MM.1S (cell line): ENCODE results near the gene TSGA10IP.

ENCODE experiments used
- DNase-seq: peaks from one replicate; pipeline ENCODE4 v3.0.0-alpha.2; 2015
- H2AFZ ChIP-seq: fragments of 300-600 bp; sonication (generic); 2 replicates; pipeline ENCODE4 v1.6.0; 2016; ENCODE audit warnings: antibody characterized with exemption, low read length
- H3F3A ChIP-seq: fragments of 300-600 bp; sonication (generic); 2 replicates; pipeline ENCODE4 v1.6.1; 2016; ENCODE audit warnings: mild to moderate bottlenecking, antibody characterized with exemption, low read length, moderate library complexity, mixed read lengths; ENCODE audit not compliant: insufficient read depth
- H3K27ac ChIP-seq: fragments of 300-600 bp; sonication (generic); 2 replicates; pipeline ENCODE4 v1.5.1; 2016; ENCODE audit warnings: mild to moderate bottlenecking, low read length
- H3K27me3 ChIP-seq: fragments of 300-600 bp; sonication (generic); replicated peaks from 2 replicates; pipeline ENCODE4 v1.6.0; 2016; ENCODE audit warnings: low read length; ENCODE audit not compliant: insufficient read depth
- H3K36me3 ChIP-seq: fragments of 300-600 bp; sonication (generic); replicated peaks from 2 replicates; pipeline ENCODE4 v1.6.1; 2016; ENCODE audit warnings: mild to moderate bottlenecking, low read length, mixed read lengths; ENCODE audit not compliant: insufficient read depth
- H3K4me1 ChIP-seq: fragments of 300-600 bp; sonication (generic); 2 replicates; pipeline ENCODE4 v1.6.1; 2016; ENCODE audit warnings: low read length, mixed read lengths
- H3K4me2 ChIP-seq: fragments of 300-600 bp; sonication (generic); 2 replicates; pipeline ENCODE4 v1.6.0; 2016; ENCODE audit warnings: low read depth, low read length
- H3K4me3 ChIP-seq: fragments of 300-600 bp; sonication (generic); 2 replicates; pipeline ENCODE4 v1.5.1; 2016; ENCODE audit warnings: low read length, mixed read lengths
- H3K79me2 ChIP-seq: fragments of 300-600 bp; sonication (generic); 2 replicates; pipeline ENCODE4 v1.6.1; 2016; ENCODE audit warnings: mixed run types, low read length, mixed read lengths
- H3K9ac ChIP-seq: fragments of 300-600 bp; sonication (generic); 2 replicates; pipeline ENCODE4 v1.6.1; 2016; ENCODE audit warnings: low read length, mixed read lengths
- H3K9me2 ChIP-seq: fragments of 300-600 bp; sonication (generic); replicated peaks from 2 replicates; pipeline ENCODE4 v1.6.1; 2016; ENCODE audit warnings: mild to moderate bottlenecking, low read length, mixed read lengths; ENCODE audit not compliant: insufficient read depth
- H3K9me3 ChIP-seq: fragments of 300-600 bp; sonication (generic); replicated peaks from 2 replicates; pipeline ENCODE4 v1.6.1; 2016; ENCODE audit warnings: mild to moderate bottlenecking, low read length, mixed read lengths; ENCODE audit not compliant: insufficient read depth
- H4K20me1 ChIP-seq: fragments of 300-600 bp; sonication (generic); 2 replicates; pipeline ENCODE4 v1.6.1; 2016; ENCODE audit warnings: mild to moderate bottlenecking, low read length, moderate library complexity, mixed read lengths; ENCODE audit not compliant: insufficient read depth
- CTCF ChIP-seq: fragments of 300-600 bp; sonication (generic); IDR thresholded peaks from 2 replicates; pipeline ENCODE4 v1.5.1; 2016; ENCODE audit warnings: antibody characterized with exemption, low read length, mixed read lengths
- EZH2 ChIP-seq: fragments of 300-600 bp; sonication (generic); optimal IDR thresholded peaks from 2 replicates; pipeline ENCODE3; 2017; ENCODE audit warnings: low read depth, mild to moderate bottlenecking, antibody characterized with exemption, low read length, mixed read lengths
- EZH2phosphoT487 ChIP-seq: fragments of 300-600 bp; sonication (generic); IDR thresholded peaks from 2 replicates; pipeline ENCODE4 v1.6.1; 2018; ENCODE audit warnings: antibody characterized with exemption, low read length

The TSGA10IP gene

GRCh38 chr11:65958774-65959420 lies 13.6 kb downstream of the TSGA10IP start:
- DNase-seq: no peak
- Histone ChIP-seq H3K27ac (no peak overlapping the region), H3K4me1 (peaks cover 21% of the 10 kb centered on the region), H4K20me1 (no peaks in the 10 kb centered on the region), H3K9me2 (no peaks in the 10 kb centered on the region), H3K79me2 (peaks cover 27% of the 10 kb centered on the region), H3K9ac (no peak overlapping the region), H3F3A (peaks cover 13% of the 10 kb centered on the region), H3K9me3 (no peaks in the 10 kb centered on the region), H2AFZ (no peak overlapping the region), H3K4me2 (no peak overlapping the region), H3K4me3 (no peak overlapping the region), H3K27me3 (no peaks in the 10 kb centered on the region), H3K36me3 (no peaks in the 10 kb centered on the region)
- TF ChIP-seq CTCF: no peak
- TF ChIP-seq EZH2phosphoT487: no peak
- no peak for TF ChIP-seq EZH2

GRCh38 chr11:65960824-65961266 lies 15.6 kb downstream of the TSGA10IP start:
- no peaks in the 10 kb centered on the region for H3K27me3 ChIP-seq
- no peaks in the 10 kb centered on the region; the same call in none of the 2 replicates for H3K36me3 ChIP-seq
- peak overlapping the region; percentile 93 for H3K4me3 ChIP-seq
- no peaks in the 10 kb centered on the region for H4K20me1 ChIP-seq
- H3K4me1 ChIP-seq: peaks cover 21% of the 10 kb centered on the region
- peaks cover 47% of the 10 kb centered on the region for H3K79me2 ChIP-seq
- DNase-seq: no peak
- peak overlapping the region; percentile 82 for H3K4me2 ChIP-seq
- H3K27ac ChIP-seq: peak overlapping the region; percentile 71; the same call in 1 of the 2 replicates
- H2AFZ ChIP-seq: peak overlapping the region; percentile 87
- no peak for TF ChIP-seq CTCF
- TF ChIP-seq EZH2phosphoT487: no peak
- TF ChIP-seq EZH2: no peak
- H3F3A ChIP-seq: peaks cover 13% of the 10 kb centered on the region
- peak overlapping the region; percentile 96 for H3K9ac ChIP-seq
- no peaks in the 10 kb centered on the region for H3K9me3 ChIP-seq
- no peaks in the 10 kb centered on the region for H3K9me2 ChIP-seq

- peak within 1 kb of the TSS; percentile 71; the same call in 1 of the 2 replicates for H3K27ac ChIP-seq
- no peaks in the 10 kb centered on the region for H3K9me3 ChIP-seq
- H3K27me3 ChIP-seq: no peaks in the 10 kb centered on the region
- peak within 1 kb of the TSS; percentile 93 for H3K4me3 ChIP-seq
- peak; percentile 97 for DNase-seq
- peaks cover 21% of the 10 kb centered on the region for H3K4me1 ChIP-seq
- H3K36me3 ChIP-seq: no peaks in the 10 kb centered on the region; the same call in none of the 2 replicates
- no peak for TF ChIP-seq CTCF
- no peak for TF ChIP-seq EZH2
- TF ChIP-seq EZH2phosphoT487: no peak
- H4K20me1 ChIP-seq: no peaks in the 10 kb centered on the region
- peak within 1 kb of the TSS; percentile 87 for H2AFZ ChIP-seq
- peak within 1 kb of the TSS; percentile 96 for H3K9ac ChIP-seq
- peaks cover 50% of the 10 kb centered on the region for H3K79me2 ChIP-seq
- peaks cover 10% of the 10 kb centered on the region for H3F3A ChIP-seq
- H3K9me2 ChIP-seq: no peaks in the 10 kb centered on the region
- H3K4me2 ChIP-seq: peak within 1 kb of the TSS; percentile 94
Observed at GRCh38 chr11:65961267-65962140, 16.2 kb downstream of the TSGA10IP start, which contains the start of gene SART1. SART1 (plus strand) TSS chr11:65961734; CDS start chr11:65961781, 47 bp downstream.
